ENCODE measurements around the gene PFDN1.
A peak's percentile ranks its signal among the peaks of the same experiment; 100 is the strongest.

PFDN1 gene

GRCh38 chr5:140217299-140218026 is 85.4 kb downstream of the PFDN1 start:
- H3K4me3 ChIP-seq (ENCODE audit: low read depth, low read length) = no peak overlapping the region
- no peak for DNase-seq (ENCODE audit: low read depth, low spot score)
- ChIA-PET POLR2A (no interaction called here), CTCF (interaction anchor here (0.7 to 1.8 kb wide), 6 partner anchors 19 to 141 kb away, joined by 3 to 8 read pairs (median 4); no protein-coding TSS in a partner anchor)
- TF ChIP-seq, protein P1, sequence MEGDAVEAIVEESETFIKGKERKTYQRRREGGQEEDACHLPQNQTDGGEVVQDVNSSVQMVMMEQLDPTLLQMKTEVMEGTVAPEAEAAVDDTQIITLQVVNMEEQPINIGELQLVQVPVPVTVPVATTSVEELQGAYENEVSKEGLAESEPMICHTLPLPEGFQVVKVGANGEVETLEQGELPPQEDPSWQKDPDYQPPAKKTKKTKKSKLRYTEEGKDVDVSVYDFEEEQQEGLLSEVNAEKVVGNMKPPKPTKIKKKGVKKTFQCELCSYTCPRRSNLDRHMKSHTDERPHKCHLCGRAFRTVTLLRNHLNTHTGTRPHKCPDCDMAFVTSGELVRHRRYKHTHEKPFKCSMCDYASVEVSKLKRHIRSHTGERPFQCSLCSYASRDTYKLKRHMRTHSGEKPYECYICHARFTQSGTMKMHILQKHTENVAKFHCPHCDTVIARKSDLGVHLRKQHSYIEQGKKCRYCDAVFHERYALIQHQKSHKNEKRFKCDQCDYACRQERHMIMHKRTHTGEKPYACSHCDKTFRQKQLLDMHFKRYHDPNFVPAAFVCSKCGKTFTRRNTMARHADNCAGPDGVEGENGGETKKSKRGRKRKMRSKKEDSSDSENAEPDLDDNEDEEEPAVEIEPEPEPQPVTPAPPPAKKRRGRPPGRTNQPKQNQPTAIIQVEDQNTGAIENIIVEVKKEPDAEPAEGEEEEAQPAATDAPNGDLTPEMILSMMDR (IDR thresholded peaks at IDR 0.05; ENCODE audit: insufficient read depth, low read length, missing control alignments) = no peak

DNA sequence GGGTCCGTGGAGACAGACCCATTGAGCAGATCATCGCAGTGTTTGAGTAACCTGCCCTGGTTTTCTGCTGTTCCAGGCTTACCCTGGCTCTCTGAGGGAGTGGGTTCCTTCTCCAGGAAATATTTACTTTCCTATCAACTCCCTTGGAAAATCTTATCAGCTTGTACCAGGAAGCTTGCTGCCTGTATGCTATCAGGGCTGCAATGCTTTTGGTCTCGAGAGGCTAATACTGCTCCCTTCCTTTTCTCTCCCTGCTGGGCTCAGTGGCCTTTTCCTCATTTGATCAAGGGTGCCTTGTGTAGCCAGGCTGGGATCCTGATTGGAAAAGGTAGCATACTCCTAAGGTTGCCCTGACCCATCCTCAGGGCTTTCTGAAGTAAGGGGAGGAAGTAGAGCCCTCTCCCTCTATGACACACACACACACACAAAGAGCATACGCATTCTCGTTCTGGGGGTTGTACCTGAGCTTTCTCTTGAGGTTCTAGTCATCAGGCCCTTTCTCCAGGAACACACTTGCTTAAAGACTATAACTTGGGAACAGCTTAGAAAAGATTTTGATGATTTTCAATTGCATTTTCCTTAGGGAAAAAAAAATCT is 86.3 kb downstream of the PFDN1 start:
- DNase-seq (ENCODE audit: low read depth, low spot score) = no peak
- ChIA-PET POLR2A (no interaction called here), CTCF (interaction anchor here (0.7 to 1.5 kb wide), 6 partner anchors 8 to 142 kb away, joined by 3 to 7 read pairs (median 4); no protein-coding TSS in a partner anchor)
- no peak overlapping the region for H3K4me3 ChIP-seq (ENCODE audit: low read depth, low read length)
- TF ChIP-seq, protein P1 (IDR thresholded peaks at IDR 0.05; ENCODE audit: insufficient read depth, low read length, missing control alignments) = no peak

- no peak for DNase-seq (ENCODE audit: low read depth, low spot score)
- ChIA-PET POLR2A (interaction anchor here (0.8 kb wide), 1 partner anchor 40 kb away, joined by 3 read pairs; the partner anchor contains the start of gene CYSTM1), CTCF (interaction anchor here (1.1 to 2.3 kb wide), 4 partner anchors 9 to 148 kb away, joined by 4 to 9 read pairs (median 6); no protein-coding TSS in a partner anchor)
- TF ChIP-seq, protein P1 (IDR thresholded peaks at IDR 0.05; ENCODE audit: insufficient read depth, low read length, missing control alignments) = no peak
- no peak overlapping the region for H3K4me3 ChIP-seq (ENCODE audit: low read depth, low read length)
Observed at GRCh38 chr5:140215276-140215675, 87.6 kb downstream of the PFDN1 start.

GRCh38 chr5:140214831-140215230 is 88.1 kb downstream of the PFDN1 start:
- peak; percentile 23 for DNase-seq (ENCODE audit: low read depth, low spot score)
- ChIA-PET POLR2A (interaction anchor here (0.8 kb wide), 1 partner anchor 40 kb away, joined by 3 read pairs; the partner anchor contains the start of gene CYSTM1), CTCF (interaction anchor here (0.9 to 2.3 kb wide), 4 partner anchors 9 to 144 kb away, joined by 4 to 9 read pairs (median 6); no protein-coding TSS in a partner anchor)
- TF ChIP-seq, protein P1 (IDR thresholded peaks at IDR 0.05; ENCODE audit: insufficient read depth, low read length, missing control alignments) = no peak
- H3K4me3 ChIP-seq (ENCODE audit: low read depth, low read length) = no peak overlapping the region

- POLR2A ChIA-PET = no interaction called here
- CTCF ChIA-PET = interaction anchor here (1.0 to 2.3 kb wide), 4 partner anchors 23 to 145 kb away, joined by 3 to 7 read pairs (median 4); no protein-coding TSS in a partner anchor
- no peak overlapping the region for H3K4me3 ChIP-seq (ENCODE audit: low read depth, low read length)
- DNase-seq (ENCODE audit: low read depth, low spot score) = no peak
- TF ChIP-seq, protein P1 (IDR thresholded peaks at IDR 0.05; ENCODE audit: insufficient read depth, low read length, missing control alignments) = no peak
Observed at GRCh38 chr5:140213370-140213983, 89.4 kb downstream of the PFDN1 start.

Data from AG04449 (cell line).